ENCODE measurements around the gene DEAF1.
"Not testable (repeated sequence)": the region's sequence is repeated elsewhere in the genome, so short reads cannot be mapped to it uniquely, and the experiment has no call there.

Gene DEAF1

DNA sequence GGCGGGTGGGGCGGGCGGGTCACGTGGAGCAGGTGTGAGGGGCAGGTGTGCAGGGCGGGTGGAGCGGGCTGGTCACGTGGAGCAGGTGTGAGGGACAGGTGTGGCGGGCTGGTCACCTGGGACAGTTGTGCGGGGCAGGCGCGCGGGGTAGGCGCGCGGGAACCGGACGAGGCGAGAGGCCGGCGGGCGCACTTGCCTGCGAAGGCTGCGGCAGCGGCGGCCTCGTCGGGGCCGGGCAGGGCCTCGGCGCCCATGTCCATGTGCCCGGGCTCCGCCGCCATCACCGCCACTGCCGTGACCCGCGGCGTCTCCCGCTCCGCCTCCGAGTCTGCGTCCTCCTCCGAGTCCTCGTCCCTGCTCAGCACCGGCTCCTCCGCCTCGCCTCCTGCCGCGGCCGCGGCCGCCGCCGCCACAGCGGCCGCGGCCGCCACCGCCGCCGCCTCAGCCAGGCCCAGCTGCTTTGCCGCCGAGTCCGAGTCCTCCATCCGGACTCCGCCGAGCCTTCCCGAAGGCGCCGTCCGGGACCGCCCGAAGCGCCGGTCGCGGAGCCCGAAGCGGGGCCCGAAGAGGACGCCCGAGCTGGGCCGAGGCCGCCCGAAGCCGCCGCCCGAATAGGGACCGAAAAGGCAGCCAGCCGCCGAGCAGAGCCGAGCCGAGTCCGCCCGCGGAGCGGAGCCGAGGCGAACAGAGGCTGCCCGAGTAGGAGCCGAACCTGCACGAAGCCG lies at the start of gene DEAF1:
DEAF1 (minus strand) TSS at position 660 of the 725 bp plus-strand sequence; CDS start at position 485, 175 bp downstream.
- DNase-seq (ENCODE audit: low spot score): peak; percentile 99

DNA sequence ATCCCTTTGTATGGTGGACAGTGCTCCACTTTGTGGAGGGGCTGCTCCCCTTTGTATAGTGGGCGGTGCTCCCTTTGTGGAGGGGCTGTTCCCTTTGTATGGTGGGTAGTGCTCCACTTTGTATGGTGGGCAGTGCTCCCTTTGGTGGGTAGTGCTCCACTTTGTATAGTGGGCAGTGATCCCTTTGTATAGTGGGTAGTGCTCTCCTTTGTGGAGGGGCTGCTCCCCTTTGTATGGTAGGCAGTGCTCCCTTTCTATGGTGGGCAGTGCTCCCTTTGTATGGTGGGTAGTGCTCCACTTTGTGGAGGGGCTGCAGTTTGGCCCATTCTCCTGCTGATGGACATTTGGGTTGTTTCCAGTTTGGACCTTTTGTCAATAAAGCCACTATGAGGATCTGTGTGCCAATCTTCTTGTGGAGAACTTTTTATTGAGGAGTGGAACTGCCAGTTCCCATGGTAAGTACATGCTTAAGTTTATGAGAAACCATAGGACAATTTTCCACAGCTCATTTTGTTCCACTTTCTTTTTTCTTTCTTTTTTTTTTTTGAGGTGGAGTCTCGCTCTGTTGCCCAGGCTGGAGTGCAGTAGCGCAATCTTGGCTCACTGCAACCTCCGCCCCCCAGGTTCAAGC lies 47.7 kb upstream of the DEAF1 start:
- DNase-seq (ENCODE audit: low spot score): no peak

DNA sequence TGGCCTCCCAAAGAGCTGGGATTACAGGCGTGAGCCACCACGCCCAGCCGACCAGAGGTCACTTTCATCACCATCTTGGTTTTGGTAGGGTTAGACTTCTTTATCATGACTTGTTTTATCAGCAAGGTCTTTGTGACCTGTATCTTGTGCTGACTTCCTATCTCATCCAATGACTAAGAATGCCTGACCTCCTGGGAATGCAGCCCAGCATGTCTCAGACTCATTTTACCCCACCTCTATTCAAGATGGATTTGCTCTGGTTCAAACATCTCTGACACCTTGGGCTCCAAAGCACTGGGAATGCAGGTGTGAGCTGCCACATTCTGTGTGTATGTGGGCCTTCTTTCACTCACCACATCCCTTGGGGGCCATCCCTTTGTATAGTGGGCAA lies 47.1 kb upstream of the DEAF1 start:
- no peak for DNase-seq (ENCODE audit: low spot score)

- DNase-seq (ENCODE audit: low spot score): peak; percentile 21
These were observed 42.9 kb upstream of the DEAF1 start for GRCh38 chr11:737899-738298.

DNA sequence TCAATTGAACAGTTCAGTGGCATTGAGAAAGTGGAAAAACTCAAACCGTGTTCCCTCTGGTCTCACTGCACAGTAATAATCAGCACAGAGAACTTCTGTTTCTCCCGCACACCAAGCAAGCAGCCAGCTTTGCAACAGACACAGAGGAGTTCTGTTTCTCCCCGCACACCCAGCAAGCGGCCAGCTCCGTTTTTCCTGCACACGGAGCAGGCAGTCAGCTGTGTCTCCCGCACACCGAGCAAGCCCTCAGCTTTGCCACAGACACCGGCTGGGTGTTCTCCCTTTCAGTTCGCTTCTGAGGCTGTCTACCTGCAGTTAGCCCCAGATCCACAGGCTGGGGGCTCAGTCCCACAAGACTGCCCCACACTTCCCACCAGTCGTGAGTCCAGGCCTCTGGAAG lies 42.3 kb upstream of the DEAF1 start:
- DNase-seq (ENCODE audit: low spot score): no peak

DNA sequence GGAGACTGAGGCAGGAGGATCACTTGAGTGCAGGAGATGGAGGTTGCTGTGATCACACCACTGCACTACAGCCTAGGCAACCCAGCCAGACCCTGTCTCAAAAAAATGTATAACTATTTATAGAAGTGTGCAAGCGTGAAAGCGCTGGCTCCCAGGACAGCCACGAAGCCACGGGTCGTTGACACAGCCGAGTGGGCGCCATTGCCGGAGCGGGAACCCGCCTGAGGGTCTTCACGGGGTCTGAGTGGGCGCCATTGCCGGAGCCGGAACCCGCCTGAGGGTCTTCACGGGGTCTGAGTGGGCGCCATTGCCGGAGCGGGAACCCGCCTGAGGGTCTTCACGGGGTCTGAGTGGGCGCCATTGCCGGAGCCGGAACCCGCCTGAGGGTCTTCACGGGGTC lies 39.5 kb upstream of the DEAF1 start:
- DNase-seq (ENCODE audit: low spot score): not testable (repeated sequence)

DNA sequence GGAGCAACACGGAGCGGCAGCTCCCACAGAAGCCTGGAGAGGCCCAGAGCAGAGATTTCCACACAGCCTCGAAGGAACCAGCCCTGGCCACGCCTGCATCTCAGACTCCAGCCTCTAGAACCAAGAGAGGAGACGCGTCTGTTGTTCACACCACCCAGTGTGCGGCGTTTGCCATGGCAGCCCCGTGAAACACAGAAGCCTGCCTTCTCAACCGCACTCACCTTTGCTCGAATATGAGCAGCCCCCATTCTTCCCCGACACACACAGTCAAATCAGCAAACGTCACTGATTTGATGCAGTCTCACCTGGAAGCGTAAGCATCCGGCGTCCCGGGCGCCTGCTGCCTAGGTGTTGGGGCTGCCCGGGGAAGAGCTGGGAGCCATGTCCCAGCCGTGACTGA lies 38.0 kb upstream of the DEAF1 start:
- DNase-seq (ENCODE audit: low spot score): no peak

- no peak for DNase-seq (ENCODE audit: low spot score)
These were observed 34.6 kb upstream of the DEAF1 start for GRCh38 chr11:729492-730074.

DNA sequence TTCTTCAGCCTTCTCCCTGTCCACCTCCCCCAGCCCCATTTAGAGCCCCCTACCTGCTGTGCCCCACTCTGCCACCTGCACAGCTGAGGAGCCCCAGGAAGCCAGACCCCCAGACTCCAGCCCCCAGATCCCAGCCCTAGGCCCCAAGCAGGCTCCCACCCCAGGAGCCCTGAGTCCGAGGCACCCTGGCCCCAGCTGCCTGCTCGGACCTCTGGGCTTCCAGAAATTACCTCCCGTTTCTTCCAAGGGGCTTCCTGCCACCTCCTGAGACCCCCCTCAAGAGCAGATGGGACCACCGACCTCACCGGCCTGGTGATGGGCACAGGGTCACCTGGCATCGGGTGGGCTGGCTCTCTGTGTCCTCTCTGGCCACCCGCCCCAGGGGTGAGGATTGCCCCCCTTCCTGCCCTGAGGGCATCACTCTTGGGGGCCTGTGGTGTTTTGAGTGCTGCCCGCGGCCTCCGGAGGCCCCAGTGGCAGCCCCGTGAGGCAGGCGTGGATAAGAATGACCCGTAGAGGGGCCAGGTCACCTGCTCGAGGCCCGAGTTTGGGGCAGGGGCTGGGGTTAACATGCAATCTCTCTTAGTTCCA lies 34.0 kb upstream of the DEAF1 start:
- no peak for DNase-seq (ENCODE audit: low spot score)

GRCh38 chr11:727859-728748 lies 33.1 kb upstream of the DEAF1 start:
- DNase-seq (ENCODE audit: low spot score): peak; percentile 74

- no peak for DNase-seq (ENCODE audit: low spot score)
These were observed 32.3 kb upstream of the DEAF1 start for GRCh38 chr11:727281-727701.

- DNase-seq (ENCODE audit: low spot score): peak; percentile 49
These were observed 31.5 kb upstream of the DEAF1 start for GRCh38 chr11:726278-727220.

- no peak for DNase-seq (ENCODE audit: low spot score)
These were observed 30.7 kb upstream of the DEAF1 start for GRCh38 chr11:725624-726202.

- no peak for DNase-seq (ENCODE audit: low spot score)
These were observed 29.9 kb upstream of the DEAF1 start for GRCh38 chr11:724778-725386.

DNA sequence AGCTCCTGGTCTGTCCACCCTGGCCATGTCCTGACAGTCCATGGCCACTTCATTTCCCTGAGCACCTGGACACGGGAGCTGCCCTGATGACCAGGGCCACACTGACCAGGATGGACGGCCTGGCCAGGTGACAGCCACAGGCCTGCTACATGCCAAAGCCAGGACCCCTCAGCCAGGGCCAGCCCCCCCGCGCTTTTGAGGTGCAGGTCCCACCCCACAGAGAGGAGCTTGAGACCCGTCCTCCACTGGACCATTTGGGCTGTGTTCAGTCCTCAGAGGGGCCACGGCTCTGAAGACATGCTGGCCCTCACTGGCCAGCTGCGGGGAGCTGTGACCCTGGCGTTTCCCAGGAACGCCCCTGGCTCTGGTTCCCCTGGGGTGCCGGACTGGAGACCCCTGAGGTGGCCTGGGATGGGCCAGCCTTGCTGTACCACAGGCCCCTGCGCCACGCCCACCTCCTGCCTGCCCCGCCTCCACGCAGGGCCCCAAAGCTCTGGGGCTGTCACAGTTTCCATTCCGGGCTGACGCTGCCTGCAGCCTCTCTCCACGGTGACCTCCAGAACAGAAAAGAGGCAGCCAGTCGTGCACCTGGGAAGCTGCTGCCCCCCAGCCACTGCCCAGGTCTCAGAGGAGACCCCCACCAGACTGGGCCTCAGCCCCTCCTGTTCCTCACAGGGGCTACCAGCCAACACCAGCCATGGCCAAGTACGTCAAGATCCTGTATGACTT lies 29.2 kb upstream of the DEAF1 start:
- no peak for DNase-seq (ENCODE audit: low spot score)

DNA sequence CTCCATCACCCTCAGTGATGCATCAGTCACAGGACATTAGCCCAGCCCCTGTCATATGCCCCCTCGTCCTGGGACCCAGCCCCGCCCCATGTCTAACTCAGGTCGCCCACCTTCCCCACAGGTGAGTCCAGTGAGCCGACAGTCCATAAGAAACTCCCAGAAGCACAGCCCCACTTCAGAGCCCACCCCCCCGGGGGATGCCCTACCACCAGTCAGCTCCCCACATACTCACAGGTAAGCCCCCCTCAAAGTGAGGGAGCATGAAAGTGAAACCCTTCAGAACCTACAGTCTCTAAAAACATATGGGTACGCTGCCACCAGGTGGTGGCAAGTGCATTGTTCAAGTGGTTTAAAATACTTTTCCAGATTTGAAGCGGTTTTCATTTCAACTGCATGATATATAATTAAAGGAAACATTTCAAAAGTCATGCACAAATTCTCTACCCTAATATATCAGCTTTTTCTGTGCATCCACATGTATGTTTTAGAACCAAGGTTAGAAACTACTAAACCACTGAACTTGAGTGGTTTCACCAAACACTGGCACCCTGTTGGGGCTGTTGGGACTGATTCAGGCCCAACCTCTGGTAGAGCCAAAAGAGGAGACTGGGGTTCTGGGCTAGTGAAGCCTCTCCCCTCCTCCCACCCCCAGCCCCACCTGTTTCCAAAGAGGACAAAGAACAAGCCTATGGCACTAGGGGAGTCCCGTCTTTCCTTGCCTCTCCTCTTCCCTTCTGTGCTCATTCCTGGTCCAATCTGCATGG lies 28.3 kb upstream of the DEAF1 start:
- DNase-seq (ENCODE audit: low spot score): peak; percentile 52

GRCh38 chr11:722346-722811 lies 27.4 kb upstream of the DEAF1 start:
- no peak for DNase-seq (ENCODE audit: low spot score)

DNA sequence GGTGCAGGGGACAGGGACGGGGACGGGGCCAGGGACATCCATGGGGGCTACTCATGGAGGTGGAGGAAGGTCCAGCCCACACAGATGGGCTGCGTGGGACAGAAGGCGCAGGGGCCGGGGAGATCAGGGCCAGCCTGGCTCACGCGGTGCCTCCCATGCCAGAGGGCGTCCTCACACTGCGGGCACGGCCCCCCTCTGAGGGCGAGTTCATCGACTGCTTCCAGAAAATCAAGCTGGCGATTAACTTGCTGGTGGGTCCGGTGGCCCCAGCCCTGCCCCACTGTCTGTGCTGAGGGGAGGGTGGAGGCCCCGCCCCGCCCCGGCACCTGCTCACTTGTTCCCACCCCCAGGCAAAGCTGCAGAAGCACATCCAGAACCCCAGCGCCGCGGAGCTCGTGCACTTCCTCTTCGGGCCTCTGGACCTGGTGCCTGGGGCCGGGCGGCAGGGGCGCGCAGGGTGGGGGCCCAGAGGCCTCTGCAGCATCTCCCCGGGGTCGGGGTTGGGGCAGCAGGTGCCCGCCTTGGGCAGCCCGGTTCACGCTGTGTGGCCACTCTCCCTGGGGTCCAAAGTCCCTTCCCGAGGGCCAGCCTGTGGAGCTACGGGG lies 26.8 kb upstream of the DEAF1 start:
- DNase-seq (ENCODE audit: low spot score): peak; percentile 55

All from CD4-positive, alpha-beta T cell treated with Interleukin-6 at 100 ng/mL for 8 hours (primary cell).